ENCODE data around the gene HNRNPA3.
A peak's percentile ranks its signal among the peaks of the same experiment; 100 is the strongest.
"Not testable (repeated sequence)": the region's sequence is repeated elsewhere in the genome, so short reads cannot be mapped to it uniquely, and the experiment has no call there.

HNRNPA3 gene

GRCh38 chr2:177235855-177236437, 23.4 kb downstream of the HNRNPA3 start:
- H3K4me3 ChIP-seq (ENCODE audit: low read length): no peak overlapping the region
- no peak for TF ChIP-seq ZNF274 (IDR thresholded peaks at IDR 0.05; ENCODE audit: low read depth, low read length)

- TF ChIP-seq ZNF274 (IDR thresholded peaks at IDR 0.05; ENCODE audit: low read depth, low read length): no peak
- H3K4me3 ChIP-seq (ENCODE audit: low read length): no peak overlapping the region
Measured at GRCh38 chr2:177237932-177238331, 25.3 kb downstream of the HNRNPA3 start.

- TF ChIP-seq ZNF274 (IDR thresholded peaks at IDR 0.05; ENCODE audit: low read depth, low read length): no peak
- H3K4me3 ChIP-seq (ENCODE audit: low read length): no peak overlapping the region
Measured at GRCh38 chr2:177239053-177239452, 26.5 kb downstream of the HNRNPA3 start.

GRCh38 chr2:177239932-177240630, 27.5 kb downstream of the HNRNPA3 start:
- no peak overlapping the region; the same call in 1 of the 2 replicates for H3K4me3 ChIP-seq (ENCODE audit: low read length)
- TF ChIP-seq ZNF274 (IDR thresholded peaks at IDR 0.05; ENCODE audit: low read depth, low read length): no peak

GRCh38 chr2:177241711-177242120, 29.1 kb downstream of the HNRNPA3 start:
- no peak overlapping the region for H3K4me3 ChIP-seq (ENCODE audit: low read length)
- no peak for TF ChIP-seq ZNF274 (IDR thresholded peaks at IDR 0.05; ENCODE audit: low read depth, low read length)

- peak overlapping the region; percentile 13; the same call in 1 of the 2 replicates for H3K4me3 ChIP-seq (ENCODE audit: low read length)
- TF ChIP-seq ZNF274 (IDR thresholded peaks at IDR 0.05; ENCODE audit: low read depth, low read length): no peak
Measured at GRCh38 chr2:177242121-177242987, 29.8 kb downstream of the HNRNPA3 start.

- no peak overlapping the region for H3K4me3 ChIP-seq (ENCODE audit: low read length)
- TF ChIP-seq ZNF274 (IDR thresholded peaks at IDR 0.05; ENCODE audit: low read depth, low read length): no peak
Measured at GRCh38 chr2:177243073-177243472, 30.5 kb downstream of the HNRNPA3 start.

GRCh38 chr2:177243476-177243875, 30.9 kb downstream of the HNRNPA3 start:
- no peak for TF ChIP-seq ZNF274 (IDR thresholded peaks at IDR 0.05; ENCODE audit: low read depth, low read length)
- no peak overlapping the region for H3K4me3 ChIP-seq (ENCODE audit: low read length)

GRCh38 chr2:177244244-177244771, 31.7 kb downstream of the HNRNPA3 start:
- TF ChIP-seq ZNF274 (IDR thresholded peaks at IDR 0.05; ENCODE audit: low read depth, low read length): no peak
- no peak overlapping the region for H3K4me3 ChIP-seq (ENCODE audit: low read length)

GRCh38 chr2:177245010-177245422, 32.4 kb downstream of the HNRNPA3 start:
- no peak for TF ChIP-seq ZNF274 (IDR thresholded peaks at IDR 0.05; ENCODE audit: low read depth, low read length)

GRCh38 chr2:177246000-177246399, 33.4 kb downstream of the HNRNPA3 start:
- H3K4me3 ChIP-seq (ENCODE audit: low read length): no peak overlapping the region
- TF ChIP-seq ZNF274 (IDR thresholded peaks at IDR 0.05; ENCODE audit: low read depth, low read length): no peak

More at GRCh38 chr2:177245010-177245422, 32.4 kb downstream of the HNRNPA3 start:
- no peak overlapping the region for H3K4me3 ChIP-seq (ENCODE audit: low read length)

- not testable (repeated sequence) for H3K4me3 ChIP-seq (ENCODE audit: low read length)
Measured at GRCh38 chr2:177246523-177247030, 34.0 kb downstream of the HNRNPA3 start.

GRCh38 chr2:177247693-177248262, 35.2 kb downstream of the HNRNPA3 start:
- TF ChIP-seq ZNF274 (IDR thresholded peaks at IDR 0.05; ENCODE audit: low read depth, low read length): no peak
- H3K4me3 ChIP-seq (ENCODE audit: low read length): no peak overlapping the region

GRCh38 chr2:177249038-177249437, 36.4 kb downstream of the HNRNPA3 start:
- TF ChIP-seq ZNF274 (IDR thresholded peaks at IDR 0.05; ENCODE audit: low read depth, low read length): no peak
- H3K4me3 ChIP-seq (ENCODE audit: low read length): no peak overlapping the region
